GM12878 (cell line): ENCODE results near the gene SEMA4D. TPM values are rescaled to one million over a fixed set of nuclear protein-coding genes. Genes with fewer than 3 reads are reported as not detected.

ENCODE experiments used
- E2F4 ChIP-seq: IDR thresholded peaks from 2 replicates; pipeline ENCODE4 v1.6.1; 2012; ENCODE audit warnings: low read depth, low read length, improper control_type of control experiment
- E2F8 ChIP-seq: fragments of 450-650 bp; IDR thresholded peaks from 2 replicates; pipeline ENCODE4 v1.6.1; 2018; ENCODE audit warnings: mild to moderate bottlenecking, low read depth, moderate library complexity; ENCODE audit not compliant: partially characterized antibody
- GATAD2B ChIP-seq: fragments of 450-650 bp; conservative IDR thresholded peaks from 2 replicates; pipeline ENCODE4 v1.6.1; 2017; ENCODE audit warnings: low read depth, mild to moderate bottlenecking, moderate library complexity
- MEF2A ChIP-seq: IDR thresholded peaks from 2 replicates; pipeline ENCODE4 v1.6.1; 2011; ENCODE audit warnings: low read depth, mild to moderate bottlenecking, low read length, moderate library complexity; ENCODE audit not compliant: insufficient read depth
- NFIC ChIP-seq: IDR thresholded peaks from 2 replicates; pipeline ENCODE4 v1.6.1; 2012; ENCODE audit warnings: low read depth, mild to moderate bottlenecking, inconsistent platforms, low read length, moderate library complexity
- NKRF ChIP-seq: fragments of 450-650 bp; conservative IDR thresholded peaks from 2 replicates; pipeline ENCODE4 v1.6.1; 2017; ENCODE audit warnings: mild to moderate bottlenecking, moderate library complexity
- NR2C1 ChIP-seq: fragments of 450-650 bp; IDR thresholded peaks from 2 replicates; pipeline ENCODE4 v1.6.1; 2017; ENCODE audit warnings: antibody characterized with exemption, mild to moderate bottlenecking, moderate library complexity
- PAX8 ChIP-seq: fragments of 450-650 bp; IDR thresholded peaks from 2 replicates; pipeline ENCODE4 v1.6.1; 2017; ENCODE audit warnings: mild to moderate bottlenecking, moderate library complexity
- POLR2A ChIP-seq: IDR thresholded peaks from 2 replicates; pipeline ENCODE4 v1.6.1; 2011; ENCODE audit warnings: low read depth, mild to moderate bottlenecking, low read length
- SMC3 ChIP-seq: IDR thresholded peaks from 2 replicates; pipeline ENCODE4 v1.6.1; 2011; ENCODE audit warnings: low read length, improper control_type of control experiment, borderline replicate concordance
- SUPT20H ChIP-seq: IDR thresholded peaks from 2 replicates; pipeline ENCODE4 v1.6.1; 2011; ENCODE audit warnings: low read depth, mild to moderate bottlenecking, low read length, moderate library complexity, borderline replicate concordance; ENCODE audit not compliant: control insufficient read depth
- TAF1 ChIP-seq: IDR thresholded peaks from 2 replicates; pipeline ENCODE4 v1.6.1; 2011; ENCODE audit warnings: mild to moderate bottlenecking, low read depth, low read length, borderline replicate concordance
- TCF12 ChIP-seq: IDR thresholded peaks from 2 replicates; pipeline ENCODE4 v1.6.1; 2011; ENCODE audit warnings: low read depth, mild to moderate bottlenecking, low read length
- TCF3 ChIP-seq: IDR thresholded peaks from 2 replicates; pipeline ENCODE4 v1.6.1; 2012; ENCODE audit warnings: low read depth, mild to moderate bottlenecking, low read length, borderline replicate concordance; ENCODE audit not compliant: insufficient read depth
- YY1 ChIP-seq: IDR thresholded peaks from 2 replicates; pipeline ENCODE4 v1.6.1; 2011; ENCODE audit warnings: low read depth, mild to moderate bottlenecking, low read length
- ZNF207 ChIP-seq: fragments of 450-650 bp; IDR thresholded peaks from 2 replicates; pipeline ENCODE4 v1.6.1; 2014; ENCODE audit warnings: antibody characterized with exemption, mild to moderate bottlenecking, borderline replicate concordance
- ZNF24 ChIP-seq: fragments of 450-650 bp; IDR thresholded peaks from 2 replicates; pipeline ENCODE4 v1.6.1; 2017; ENCODE audit warnings: antibody characterized with exemption, mild to moderate bottlenecking
- ZNF384 ChIP-seq: IDR thresholded peaks from 2 replicates; pipeline ENCODE4 v1.6.1; 2012; ENCODE audit warnings: low read depth, mild to moderate bottlenecking, low read length, improper control_type of control experiment, borderline replicate concordance
- ZNF592 ChIP-seq: fragments of 450-650 bp; IDR thresholded peaks from 2 replicates; pipeline ENCODE4 v1.6.1; 2017; ENCODE audit warnings: mild to moderate bottlenecking, moderate library complexity
- polyA plus RNA-seq, 11 experiments: library from polyadenylated mRNA; depleted of rRNA in 4 of 11; unstranded in 6 of 11; stranded (reverse) in 5 of 11; fragments of >200 nt; fragmentation: Nextera tagmentation in 4 of 11; fragmentation: Illumina TruSeq in 1 of 11; extraction: Ambion mirVana in 4 of 11; extraction: Trizol in 1 of 11; gene quantifications; 1 replicate in 1 of 11; 2 replicates in 10 of 11; pipeline versions ENCODE4 v1.2.1 to v1.2.3, GENCODE V29; 2011 to 2016; ENCODE audit warnings: inconsistent platforms in 2 of 11, missing spikeins in 2 of 11, low read depth in 1 of 11
- total RNA-seq, 4 experiments: library from RNA; depleted of rRNA in 3 of 4; stranded (reverse); fragments of >200 nt in 3 of 4; fragmentation: Illumina TruSeq in 1 of 4; extraction: Trizol in 1 of 4; gene quantifications; 2 replicates each; pipeline versions ENCODE4 v1.2.1 to v1.2.3, GENCODE V29; 2013 to 2021
- TF ChIP-seq, protein P1 (sequence below): fragments of 450-650 bp; IDR thresholded peaks from 2 replicates; pipeline ENCODE4 v1.6.1; 2016; ENCODE audit warnings: mild to moderate bottlenecking

SEMA4D gene
- total and polyA plus RNA-seq, 10 of the 15 experiments (the other 5 are each of a cell fraction or from before 2014, with no cell fraction given), result 15.1 to 136 (median 39.6) TPM

DNA sequence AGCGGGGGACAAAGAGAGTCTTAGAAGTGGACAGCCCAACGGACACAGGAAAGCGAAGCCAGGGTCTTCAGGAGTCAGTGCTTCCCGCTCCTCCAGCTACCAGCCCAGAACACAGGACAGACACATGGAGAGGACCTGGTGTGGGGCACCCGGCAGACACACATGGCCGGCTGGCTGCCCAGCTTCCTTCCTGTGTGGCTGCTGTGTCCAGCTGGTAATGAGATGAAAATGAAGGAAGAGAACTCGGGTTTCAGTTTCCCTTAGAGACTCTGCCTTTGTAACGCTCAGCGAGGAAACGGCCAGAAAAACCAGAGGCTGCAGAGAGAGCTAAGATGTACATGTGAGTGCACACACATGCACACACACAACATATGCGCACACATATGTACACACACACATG, 92.1 kb downstream of the SEMA4D start (continued):
- TF ChIP-seq E2F8 (no peak), ZNF207 (0 out of 2 replicates have a peak, but pooled peaks have one; percentile 22), SUPT20H (no peak), NKRF (no peak), YY1 (peak; percentile 29; the same call in 1 of the 2 replicates), NR2C1 (no peak), TAF1 (no peak), E2F4 (no peak), TCF3 (peak; percentile 86), NFIC (no peak), GATAD2B (no peak; the same call in 1 of the 2 replicates), PAX8 (no peak), SMC3 (no peak), ZNF24 (no peak), POLR2A (peak; percentile 47; the same call in 1 of the 2 replicates), ZNF384 (no peak), TCF12 (peak; percentile 54), ZNF592 (no peak), MEF2A (no peak; the same call in 1 of the 2 replicates)
- TF ChIP-seq, protein P1, sequence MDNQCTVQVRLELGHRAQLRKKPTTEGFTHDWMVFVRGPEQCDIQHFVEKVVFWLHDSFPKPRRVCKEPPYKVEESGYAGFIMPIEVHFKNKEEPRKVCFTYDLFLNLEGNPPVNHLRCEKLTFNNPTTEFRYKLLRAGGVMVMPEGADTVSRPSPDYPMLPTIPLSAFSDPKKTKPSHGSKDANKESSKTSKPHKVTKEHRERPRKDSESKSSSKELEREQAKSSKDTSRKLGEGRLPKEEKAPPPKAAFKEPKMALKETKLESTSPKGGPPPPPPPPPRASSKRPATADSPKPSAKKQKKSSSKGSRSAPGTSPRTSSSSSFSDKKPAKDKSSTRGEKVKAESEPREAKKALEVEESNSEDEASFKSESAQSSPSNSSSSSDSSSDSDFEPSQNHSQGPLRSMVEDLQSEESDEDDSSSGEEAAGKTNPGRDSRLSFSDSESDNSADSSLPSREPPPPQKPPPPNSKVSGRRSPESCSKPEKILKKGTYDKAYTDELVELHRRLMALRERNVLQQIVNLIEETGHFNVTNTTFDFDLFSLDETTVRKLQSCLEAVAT, result no peak
